Measurements from ENCODE around the gene LRRC18.

LRRC18 gene

GRCh38 chr10:48941427-48942075 lies 1.9 kb upstream of the LRRC18 start:
- Histone ChIP-seq H2AK5ac (ENCODE audit: low read length, severe bottlenecking) (no peak overlapping the region), H3K4ac (ENCODE audit: low read depth in 1 of 2, low read length in 2 of 2) (no peak overlapping the region), H2BK15ac (ENCODE audit: low read depth, poor library complexity, severe bottlenecking) (no peak overlapping the region), H2BK5ac (ENCODE audit: low read depth, low read length, poor library complexity, severe bottlenecking) (no peak overlapping the region), H2BK12ac (ENCODE audit: low read length in 2 of 2) (no peak overlapping the region), H3K27me3 (ENCODE audit: control insufficient read depth in 1 of 2, insufficient read depth in 1 of 2, low read length in 2 of 2) (peaks cover 6 to 57% of the 10 kb centered on the region in 2 experiments), H2AFZ (ENCODE audit: low read depth, low read length) (no peak overlapping the region), H4K91ac (ENCODE audit: low read length) (no peak overlapping the region), H3K14ac (ENCODE audit: low read length in 2 of 2) (no peak overlapping the region), H3K79me1 (replicated peaks; ENCODE audit: low read length, poor library complexity, severe bottlenecking) (no peaks in the 10 kb centered on the region), H3K23ac (ENCODE audit: low read length in 2 of 2) (no peak overlapping the region), H3K18ac (ENCODE audit: low read depth in 1 of 2, low read length in 2 of 2) (no peak overlapping the region), H3K9me3 (ENCODE audit: control insufficient read depth, low read length) (no peaks in the 10 kb centered on the region), H3K36me3 (ENCODE audit: control insufficient read depth in 1 of 2, insufficient read depth in 2 of 2, low read depth in 1 of 2, low read length in 2 of 2) (no peaks in the 10 kb centered on the region), H3K9ac (ENCODE audit: low read length) (no peak overlapping the region), H3K4me3 (ENCODE audit: insufficient read depth in 1 of 2, low read depth in 1 of 2, low read length in 2 of 2) (no peak overlapping the region), H3K4me2 (ENCODE audit: low read length, poor library complexity, severe bottlenecking) (no peak overlapping the region), H2BK120ac (ENCODE audit: low read depth, low read length) (no peak overlapping the region), H4K8ac (ENCODE audit: low read length) (no peak overlapping the region), H3K27ac (ENCODE audit: low read length, poor library complexity, severe bottlenecking) (no peak overlapping the region), H3K4me1 (ENCODE audit: control insufficient read depth, insufficient read depth, low read depth, low read length) (peaks cover 2% of the 10 kb centered on the region)
- no peak for DNase-seq
- WGBS = 80% methylated on average over 9 of the region's 10 CpGs

- H2AFZ ChIP-seq (ENCODE audit: low read depth, low read length) = no peak overlapping the region
- no peak overlapping the region for H2BK12ac ChIP-seq (ENCODE audit: low read length in 2 of 2)
- no peak overlapping the region for H2BK5ac ChIP-seq (ENCODE audit: low read depth, low read length, poor library complexity, severe bottlenecking)
- no peak overlapping the region for H3K4ac ChIP-seq (ENCODE audit: low read depth in 1 of 2, low read length in 2 of 2)
- no peak overlapping the region for H3K23ac ChIP-seq (ENCODE audit: low read length in 2 of 2)
- H3K9ac ChIP-seq (ENCODE audit: low read length) = no peak overlapping the region
- no peak overlapping the region for H3K14ac ChIP-seq (ENCODE audit: low read length in 2 of 2)
- H2AK5ac ChIP-seq (ENCODE audit: low read length, severe bottlenecking) = no peak overlapping the region
- H3K4me1 ChIP-seq (ENCODE audit: control insufficient read depth, insufficient read depth, low read depth, low read length) = peaks cover 2% of the 10 kb centered on the region
- no peak overlapping the region for H4K91ac ChIP-seq (ENCODE audit: low read length)
- H3K79me1 ChIP-seq (replicated peaks; ENCODE audit: low read length, poor library complexity, severe bottlenecking) = no peaks in the 10 kb centered on the region
- H2BK120ac ChIP-seq (ENCODE audit: low read depth, low read length) = no peak overlapping the region
- H2BK15ac ChIP-seq (ENCODE audit: low read depth, poor library complexity, severe bottlenecking) = no peak overlapping the region
- H3K27me3 ChIP-seq (ENCODE audit: control insufficient read depth in 1 of 2, insufficient read depth in 1 of 2, low read length in 2 of 2) = peaks cover 6 to 51% of the 10 kb centered on the region in 2 experiments
- no peak overlapping the region for H3K4me2 ChIP-seq (ENCODE audit: low read length, poor library complexity, severe bottlenecking)
- H3K18ac ChIP-seq (ENCODE audit: low read depth in 1 of 2, low read length in 2 of 2) = no peak overlapping the region
- H3K36me3 ChIP-seq (ENCODE audit: control insufficient read depth in 1 of 2, insufficient read depth in 2 of 2, low read depth in 1 of 2, low read length in 2 of 2) = no peaks in the 10 kb centered on the region
- DNase-seq = no peak
- no peak overlapping the region for H4K8ac ChIP-seq (ENCODE audit: low read length)
- H3K9me3 ChIP-seq (ENCODE audit: control insufficient read depth, low read length) = no peaks in the 10 kb centered on the region
- no peak overlapping the region for H3K27ac ChIP-seq (ENCODE audit: low read length, poor library complexity, severe bottlenecking)
- WGBS = 72% methylated on average over 7 of the region's 7 CpGs
- no peak overlapping the region for H3K4me3 ChIP-seq (ENCODE audit: insufficient read depth in 1 of 2, low read depth in 1 of 2, low read length in 2 of 2)
Measured at GRCh38 chr10:48940958-48941357, 1.3 kb upstream of the LRRC18 start.

GRCh38 chr10:48940372-48940771 lies 732 bp upstream of the LRRC18 start:
- no peak overlapping the region for H3K4me2 ChIP-seq (ENCODE audit: low read length, poor library complexity, severe bottlenecking)
- H2BK15ac ChIP-seq (ENCODE audit: low read depth, poor library complexity, severe bottlenecking) = no peak overlapping the region
- no peak overlapping the region for H4K91ac ChIP-seq (ENCODE audit: low read length)
- H2BK12ac ChIP-seq (ENCODE audit: low read length in 2 of 2) = no peak overlapping the region
- H3K18ac ChIP-seq (ENCODE audit: low read depth in 1 of 2, low read length in 2 of 2) = no peak overlapping the region
- H3K79me1 ChIP-seq (replicated peaks; ENCODE audit: low read length, poor library complexity, severe bottlenecking) = no peaks in the 10 kb centered on the region
- WGBS = 90% methylated on average over 4 of the region's 5 CpGs
- no peak overlapping the region for H3K23ac ChIP-seq (ENCODE audit: low read length in 2 of 2)
- DNase-seq = no peak
- H4K8ac ChIP-seq (ENCODE audit: low read length) = no peak overlapping the region
- H3K4me1 ChIP-seq (ENCODE audit: control insufficient read depth, insufficient read depth, low read depth, low read length) = peaks cover 2% of the 10 kb centered on the region
- H2AK5ac ChIP-seq (ENCODE audit: low read length, severe bottlenecking) = no peak overlapping the region
- no peaks in the 10 kb centered on the region for H3K36me3 ChIP-seq (ENCODE audit: control insufficient read depth in 1 of 2, insufficient read depth in 2 of 2, low read depth in 1 of 2, low read length in 2 of 2)
- no peak overlapping the region for H3K14ac ChIP-seq (ENCODE audit: low read length in 2 of 2)
- H3K27ac ChIP-seq (ENCODE audit: low read length, poor library complexity, severe bottlenecking) = no peak overlapping the region
- no peaks in the 10 kb centered on the region for H3K9me3 ChIP-seq (ENCODE audit: control insufficient read depth, low read length)
- H2BK5ac ChIP-seq (ENCODE audit: low read depth, low read length, poor library complexity, severe bottlenecking) = no peak overlapping the region
- no peak overlapping the region for H3K4me3 ChIP-seq (ENCODE audit: insufficient read depth in 1 of 2, low read depth in 1 of 2, low read length in 2 of 2)
- no peak overlapping the region for H2AFZ ChIP-seq (ENCODE audit: low read depth, low read length)
- H3K4ac ChIP-seq (ENCODE audit: low read depth in 1 of 2, low read length in 2 of 2) = no peak overlapping the region
- no peak overlapping the region for H3K9ac ChIP-seq (ENCODE audit: low read length)
- peaks cover 6 to 49% of the 10 kb centered on the region in 2 experiments for H3K27me3 ChIP-seq (ENCODE audit: control insufficient read depth in 1 of 2, insufficient read depth in 1 of 2, low read length in 2 of 2)
- H2BK120ac ChIP-seq (ENCODE audit: low read depth, low read length) = no peak overlapping the region

- H3K4me2 ChIP-seq (ENCODE audit: low read length, poor library complexity, severe bottlenecking) = no peak overlapping the region
- no peak overlapping the region for H2AK5ac ChIP-seq (ENCODE audit: low read length, severe bottlenecking)
- no peak overlapping the region for H2BK12ac ChIP-seq (ENCODE audit: low read length in 2 of 2)
- no peak overlapping the region for H3K4me3 ChIP-seq (ENCODE audit: insufficient read depth in 1 of 2, low read depth in 1 of 2, low read length in 2 of 2)
- no peak overlapping the region for H2BK15ac ChIP-seq (ENCODE audit: low read depth, poor library complexity, severe bottlenecking)
- no peaks in the 10 kb centered on the region for H3K79me1 ChIP-seq (replicated peaks; ENCODE audit: low read length, poor library complexity, severe bottlenecking)
- H3K23ac ChIP-seq (ENCODE audit: low read length in 2 of 2) = no peak overlapping the region
- no peaks in the 10 kb centered on the region for H3K36me3 ChIP-seq (ENCODE audit: control insufficient read depth in 1 of 2, insufficient read depth in 2 of 2, low read depth in 1 of 2, low read length in 2 of 2)
- no peak overlapping the region for H4K91ac ChIP-seq (ENCODE audit: low read length)
- H3K27ac ChIP-seq (ENCODE audit: low read length, poor library complexity, severe bottlenecking) = no peak overlapping the region
- H3K4ac ChIP-seq (ENCODE audit: low read depth in 1 of 2, low read length in 2 of 2) = no peak overlapping the region
- no peak overlapping the region for H2BK5ac ChIP-seq (ENCODE audit: low read depth, low read length, poor library complexity, severe bottlenecking)
- H3K9ac ChIP-seq (ENCODE audit: low read length) = no peak overlapping the region
- H3K9me3 ChIP-seq (ENCODE audit: control insufficient read depth, low read length) = no peaks in the 10 kb centered on the region
- H3K27me3 ChIP-seq (ENCODE audit: control insufficient read depth in 1 of 2, insufficient read depth in 1 of 2, low read length in 2 of 2) = peaks cover 11 to 47% of the 10 kb centered on the region in 2 experiments
- no peak overlapping the region for H3K18ac ChIP-seq (ENCODE audit: low read depth in 1 of 2, low read length in 2 of 2)
- no peak for DNase-seq
- H2BK120ac ChIP-seq (ENCODE audit: low read depth, low read length) = no peak overlapping the region
- H4K8ac ChIP-seq (ENCODE audit: low read length) = no peak overlapping the region
- 82% methylated on average over 3 of the region's 6 CpGs for WGBS
- H3K4me1 ChIP-seq (ENCODE audit: control insufficient read depth, insufficient read depth, low read depth, low read length) = peaks cover 2% of the 10 kb centered on the region
- no peak overlapping the region for H2AFZ ChIP-seq (ENCODE audit: low read depth, low read length)
- H3K14ac ChIP-seq (ENCODE audit: low read length in 2 of 2) = no peak overlapping the region
Measured at GRCh38 chr10:48938990-48939536, 577 bp downstream of the LRRC18 start.
